AG08395 (cell line): ENCODE results near the gene CDK11A.
"Not testable (repeated sequence)": the region's sequence is repeated elsewhere in the genome, so short reads cannot be mapped to it uniquely, and the experiment has no call there.

ENCODE experiments used
- DNase-seq: peaks from one replicate; pipeline ENCODE4 v3.0.0; 2012; ENCODE audit warnings: mixed read lengths, low spot score

Gene CDK11A

GRCh38 chr1:1683104-1683905 is 40.9 kb downstream of the CDK11A start:
- no peak for DNase-seq

- DNase-seq, result no peak
Observed at GRCh38 chr1:1680912-1681273, 43.3 kb downstream of the CDK11A start.

GRCh38 chr1:1680031-1680911 is 43.9 kb downstream of the CDK11A start:
- no peak for DNase-seq

- DNase-seq, result no peak
Observed at GRCh38 chr1:1678581-1679380, 45.4 kb downstream of the CDK11A start.

GRCh38 chr1:1677718-1678580 is 46.2 kb downstream of the CDK11A start:
- no peak for DNase-seq

GRCh38 chr1:1676087-1676486 is 48.1 kb downstream of the CDK11A start:
- not testable (repeated sequence) for DNase-seq

- not testable (repeated sequence) for DNase-seq
Observed at GRCh38 chr1:1675218-1675617, 48.9 kb downstream of the CDK11A start.

GRCh38 chr1:1674806-1675205 is 49.4 kb downstream of the CDK11A start:
- DNase-seq, result not testable (repeated sequence)

GRCh38 chr1:1672181-1672965 is 51.8 kb downstream of the CDK11A start:
- DNase-seq, result no peak

GRCh38 chr1:1671365-1672119 is 52.6 kb downstream of the CDK11A start:
- DNase-seq, result no peak

GRCh38 chr1:1670866-1671265 is 53.3 kb downstream of the CDK11A start:
- DNase-seq, result no peak

- no peak for DNase-seq
Observed at GRCh38 chr1:1669468-1670440, 54.4 kb downstream of the CDK11A start.

GRCh38 chr1:1666526-1666925 is 57.6 kb downstream of the CDK11A start:
- DNase-seq, result no peak

- DNase-seq, result no peak
Observed at GRCh38 chr1:1665815-1666251, 58.3 kb downstream of the CDK11A start.

- no peak for DNase-seq
Observed at GRCh38 chr1:1664941-1665814, 59.0 kb downstream of the CDK11A start.

- not testable (repeated sequence) for DNase-seq
Observed at GRCh38 chr1:1664318-1664717, 59.8 kb downstream of the CDK11A start.

GRCh38 chr1:1662830-1663560 is 61.2 kb downstream of the CDK11A start:
- DNase-seq, result not testable (repeated sequence)
